B cell (primary cell): ENCODE results near the gene LIX1.

Experiments
- CTCF ChIP-seq: fragments of 200-600 bp; IDR thresholded peaks from one replicate; pipeline ENCODE4 v1.8.0; 2022; ENCODE audit warnings: antibody characterized with exemption, mild to moderate bottlenecking
- EZH2 ChIP-seq: IDR thresholded peaks from 2 replicates; pipeline ENCODE4 v1.6.1; 2012; ENCODE audit warnings: borderline replicate concordance, low read depth, mild to moderate bottlenecking, moderate library complexity, low read length; ENCODE audit not compliant: insufficient read depth, poor library complexity, severe bottlenecking

GRCh38 chr5:97131139-97131710 lies 11.2 kb downstream of the LIX1 start:
- TF ChIP-seq CTCF (no peak), EZH2 (no peak)
